Chondrocyte (in vitro differentiated cells): ENCODE data around the gene LRRTM4. TPM values are rescaled to one million over a fixed set of nuclear protein-coding genes. Genes with fewer than 3 reads are reported as not detected.

Experiments used
- DNase-seq: peaks from one replicate; pipeline ENCODE4 v3.0.0; 2021; ENCODE audit warnings: mixed read lengths, low spot score
- H3K27ac Mint-ChIP-seq: one replicate; pipeline ENCODE4 v1.8.0; 2021; ENCODE audit warnings: mild to moderate bottlenecking, moderate library complexity, mixed read lengths; ENCODE audit not compliant: unreplicated experiment
- H3K27me3 Mint-ChIP-seq: 2 replicates; pipeline ENCODE4 v1.8.0; 2021; ENCODE audit warnings: low read depth, mixed read lengths
- H3K36me3 Mint-ChIP-seq: 2 replicates; pipeline ENCODE4 v1.8.0; 2021; ENCODE audit warnings: low read depth, mixed read lengths
- H3K4me1 Mint-ChIP-seq: 2 replicates; pipeline ENCODE4 v1.8.0; 2021; ENCODE audit warnings: low read depth, mild to moderate bottlenecking, mixed read lengths
- H3K4me3 Mint-ChIP-seq: one replicate; pipeline ENCODE4 v1.8.0; 2021; ENCODE audit warnings: mild to moderate bottlenecking, moderate library complexity, mixed read lengths; ENCODE audit not compliant: unreplicated experiment
- H3K9me3 Mint-ChIP-seq: 2 replicates; pipeline ENCODE4 v1.8.0; 2021; ENCODE audit warnings: low read depth, mixed read lengths
- CTCF ChIP-seq: fragments of 200-600 bp; sonication (generic); IDR thresholded peaks from 2 replicates; pipeline ENCODE4 v1.5.0; 2021; ENCODE audit warnings: antibody characterized with exemption, mild to moderate bottlenecking, moderate library complexity
- total RNA-seq: library from RNA; stranded (reverse); gene quantifications from 3 replicates; pipeline ENCODE4 v1.2.1, GENCODE V29; 2021

Gene LRRTM4
- total RNA-seq, 1 donor from 2014 or later, result not detected

- Mint-ChIP-seq H3K4me1 (no peaks in the 10 kb centered on the region), H3K9me3 (peaks cover 3% of the 10 kb centered on the region), H3K4me3 (no peak overlapping the region), H3K36me3 (no peaks in the 10 kb centered on the region), H3K27me3 (no peaks in the 10 kb centered on the region), H3K27ac (no peak overlapping the region)
- DNase-seq, result no peak
- no peak for TF ChIP-seq CTCF
These were observed 42.3 kb downstream of the LRRTM4 start for GRCh38 chr2:77479895-77480294.

- Mint-ChIP-seq H3K4me1 (no peaks in the 10 kb centered on the region), H3K27ac (no peak overlapping the region), H3K9me3 (peaks cover 3% of the 10 kb centered on the region), H3K4me3 (no peak overlapping the region), H3K27me3 (no peaks in the 10 kb centered on the region), H3K36me3 (no peaks in the 10 kb centered on the region)
- DNase-seq, result no peak
- no peak for TF ChIP-seq CTCF
These were observed 42.8 kb downstream of the LRRTM4 start for GRCh38 chr2:77479395-77479794.

GRCh38 chr2:77470096-77470495 is 52.1 kb downstream of the LRRTM4 start:
- H3K27ac Mint-ChIP-seq, result no peak overlapping the region
- DNase-seq, result no peak
- H3K9me3 Mint-ChIP-seq, result no peaks in the 10 kb centered on the region
- H3K27me3 Mint-ChIP-seq, result peaks cover 6% of the 10 kb centered on the region
- no peak for TF ChIP-seq CTCF
- no peak overlapping the region for H3K4me3 Mint-ChIP-seq
- no peaks in the 10 kb centered on the region for H3K4me1 Mint-ChIP-seq
- no peaks in the 10 kb centered on the region for H3K36me3 Mint-ChIP-seq

- Mint-ChIP-seq H3K4me3 (no peak overlapping the region), H3K36me3 (no peaks in the 10 kb centered on the region), H3K4me1 (no peaks in the 10 kb centered on the region), H3K27ac (no peak overlapping the region), H3K9me3 (no peaks in the 10 kb centered on the region), H3K27me3 (peaks cover 6% of the 10 kb centered on the region)
- DNase-seq, result no peak
- no peak for TF ChIP-seq CTCF
These were observed 53.1 kb downstream of the LRRTM4 start for GRCh38 chr2:77469106-77469505.

GRCh38 chr2:77459840-77460239 is 62.3 kb downstream of the LRRTM4 start:
- H3K4me1 Mint-ChIP-seq, result no peaks in the 10 kb centered on the region
- no peaks in the 10 kb centered on the region for H3K9me3 Mint-ChIP-seq
- H3K27ac Mint-ChIP-seq, result no peak overlapping the region
- no peak overlapping the region for H3K4me3 Mint-ChIP-seq
- H3K36me3 Mint-ChIP-seq, result no peaks in the 10 kb centered on the region
- TF ChIP-seq CTCF, result no peak
- peaks cover 9% of the 10 kb centered on the region for H3K27me3 Mint-ChIP-seq
- DNase-seq, result no peak
